ENCODE measurements around the gene OR2L2.

The OR2L2 gene, protein sequence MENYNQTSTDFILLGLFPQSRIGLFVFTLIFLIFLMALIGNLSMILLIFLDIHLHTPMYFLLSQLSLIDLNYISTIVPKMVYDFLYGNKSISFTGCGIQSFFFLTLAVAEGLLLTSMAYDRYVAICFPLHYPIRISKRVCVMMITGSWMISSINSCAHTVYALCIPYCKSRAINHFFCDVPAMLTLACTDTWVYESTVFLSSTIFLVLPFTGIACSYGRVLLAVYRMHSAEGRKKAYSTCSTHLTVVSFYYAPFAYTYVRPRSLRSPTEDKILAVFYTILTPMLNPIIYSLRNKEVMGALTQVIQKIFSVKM

DNA sequence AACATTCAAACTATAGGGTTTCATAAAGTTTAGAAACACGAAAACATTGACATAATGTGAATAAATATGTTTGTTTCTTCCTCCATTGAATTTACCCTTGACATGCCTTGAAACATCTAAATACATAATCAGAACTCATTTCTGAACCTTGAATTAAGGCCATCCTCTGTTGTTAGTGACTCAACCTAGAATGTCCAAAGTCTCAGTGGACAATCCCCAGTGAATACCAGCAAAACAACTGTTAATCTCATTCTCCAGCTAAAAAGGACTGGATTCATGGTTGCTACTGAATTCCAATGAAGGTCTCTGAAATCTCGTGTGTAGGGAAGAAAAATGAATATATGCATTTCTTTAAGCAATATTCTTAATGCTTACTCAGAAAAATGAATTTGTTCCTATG, at the start of gene OR2L2:
Gene OR2L2 (plus strand): TSS at position 301 of the 400 bp plus-strand sequence. CDS start 8,198 bp downstream, outside the sequence.
- H3K4me1 Mint-ChIP-seq: no peaks in the 10 kb centered on the region
- no peak within 1 kb of the TSS for H3K27ac Mint-ChIP-seq
- H3K9me3 Mint-ChIP-seq: peaks cover 78% of the 10 kb centered on the region
- TF ChIP-seq, protein P1, sequence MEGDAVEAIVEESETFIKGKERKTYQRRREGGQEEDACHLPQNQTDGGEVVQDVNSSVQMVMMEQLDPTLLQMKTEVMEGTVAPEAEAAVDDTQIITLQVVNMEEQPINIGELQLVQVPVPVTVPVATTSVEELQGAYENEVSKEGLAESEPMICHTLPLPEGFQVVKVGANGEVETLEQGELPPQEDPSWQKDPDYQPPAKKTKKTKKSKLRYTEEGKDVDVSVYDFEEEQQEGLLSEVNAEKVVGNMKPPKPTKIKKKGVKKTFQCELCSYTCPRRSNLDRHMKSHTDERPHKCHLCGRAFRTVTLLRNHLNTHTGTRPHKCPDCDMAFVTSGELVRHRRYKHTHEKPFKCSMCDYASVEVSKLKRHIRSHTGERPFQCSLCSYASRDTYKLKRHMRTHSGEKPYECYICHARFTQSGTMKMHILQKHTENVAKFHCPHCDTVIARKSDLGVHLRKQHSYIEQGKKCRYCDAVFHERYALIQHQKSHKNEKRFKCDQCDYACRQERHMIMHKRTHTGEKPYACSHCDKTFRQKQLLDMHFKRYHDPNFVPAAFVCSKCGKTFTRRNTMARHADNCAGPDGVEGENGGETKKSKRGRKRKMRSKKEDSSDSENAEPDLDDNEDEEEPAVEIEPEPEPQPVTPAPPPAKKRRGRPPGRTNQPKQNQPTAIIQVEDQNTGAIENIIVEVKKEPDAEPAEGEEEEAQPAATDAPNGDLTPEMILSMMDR (IDR thresholded peaks at IDR 0.05): no peak
- H3K27me3 Mint-ChIP-seq (ENCODE audit: low read depth, poor library complexity): peaks cover 4% of the 10 kb centered on the region
- no peak within 1 kb of the TSS for H3K4me3 Mint-ChIP-seq
- H3K36me3 Mint-ChIP-seq (ENCODE audit: low read depth): no peaks in the 10 kb centered on the region
- DNase-seq: no peak

- no peaks in the 10 kb centered on the region for H3K36me3 Mint-ChIP-seq (ENCODE audit: low read depth)
- H3K4me1 Mint-ChIP-seq: no peaks in the 10 kb centered on the region
- TF ChIP-seq, protein P1 (IDR thresholded peaks at IDR 0.05): no peak
- no peak overlapping the region for H3K4me3 Mint-ChIP-seq
- no peaks in the 10 kb centered on the region for H3K27me3 Mint-ChIP-seq (ENCODE audit: low read depth, poor library complexity)
- peaks cover 73% of the 10 kb centered on the region for H3K9me3 Mint-ChIP-seq
- DNase-seq: no peak
- no peak overlapping the region for H3K27ac Mint-ChIP-seq
Measured at GRCh38 chr1:247992986-247993385, 36.9 kb upstream of the OR2L2 start.

DNA sequence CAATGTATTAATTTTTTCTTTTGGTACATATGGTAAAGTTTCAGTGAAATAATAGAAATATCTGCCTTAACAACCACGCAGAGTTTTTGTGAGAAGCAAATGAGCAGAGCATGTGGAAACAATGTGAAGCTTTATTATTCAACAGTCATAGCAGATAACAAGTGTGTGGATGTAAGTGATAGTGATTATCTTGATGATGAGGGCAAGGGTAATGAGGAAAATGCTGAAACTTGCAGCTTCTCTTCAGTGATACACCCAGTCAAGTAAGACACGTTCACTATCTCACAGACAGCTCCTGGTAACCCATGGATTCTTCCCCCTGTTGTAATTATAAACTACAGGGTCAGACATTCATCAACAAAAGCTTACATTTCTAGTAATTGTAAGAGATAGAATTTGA, 31.1 kb upstream of the OR2L2 start:
- no peak for DNase-seq
- H3K4me1 Mint-ChIP-seq: no peaks in the 10 kb centered on the region
- no peaks in the 10 kb centered on the region for H3K27me3 Mint-ChIP-seq (ENCODE audit: low read depth, poor library complexity)
- peaks cover 64% of the 10 kb centered on the region for H3K9me3 Mint-ChIP-seq
- no peak overlapping the region for H3K27ac Mint-ChIP-seq
- H3K4me3 Mint-ChIP-seq: no peak overlapping the region
- TF ChIP-seq, protein P1 (IDR thresholded peaks at IDR 0.05): no peak
- no peaks in the 10 kb centered on the region for H3K36me3 Mint-ChIP-seq (ENCODE audit: low read depth)

- Mint-ChIP-seq H3K4me1 (no peaks in the 10 kb centered on the region), H3K9me3 (peaks cover 61% of the 10 kb centered on the region), H3K27ac (no peak overlapping the region), H3K27me3 (ENCODE audit: low read depth, poor library complexity) (no peaks in the 10 kb centered on the region), H3K36me3 (ENCODE audit: low read depth) (no peaks in the 10 kb centered on the region), H3K4me3 (no peak overlapping the region)
- DNase-seq: no peak
- TF ChIP-seq, protein P1 (IDR thresholded peaks at IDR 0.05): no peak
Measured at GRCh38 chr1:248000169-248000568, 29.7 kb upstream of the OR2L2 start.

DNA sequence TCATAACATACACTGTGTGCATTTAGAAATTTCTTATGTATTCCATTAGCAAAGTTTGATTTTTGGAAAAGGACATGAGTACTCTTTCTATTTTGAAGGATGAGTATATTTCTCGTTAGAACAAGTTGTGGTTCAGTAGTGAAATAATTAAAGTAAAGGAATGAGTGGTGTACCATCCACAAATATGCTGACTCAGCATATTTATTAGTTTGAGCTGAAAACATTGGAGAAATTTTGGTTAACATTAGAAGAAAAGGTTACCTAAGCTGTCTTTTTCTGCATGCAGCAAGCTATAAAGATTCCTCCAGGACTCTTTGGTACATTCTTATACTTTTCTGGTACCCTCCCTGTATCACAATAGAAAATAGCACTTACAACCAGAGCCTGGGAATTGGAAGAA, 22.1 kb upstream of the OR2L2 start:
- Mint-ChIP-seq H3K27me3 (ENCODE audit: low read depth, poor library complexity) (no peaks in the 10 kb centered on the region), H3K4me3 (no peak overlapping the region), H3K36me3 (ENCODE audit: low read depth) (no peaks in the 10 kb centered on the region), H3K27ac (no peak overlapping the region), H3K9me3 (peaks cover 90% of the 10 kb centered on the region), H3K4me1 (no peaks in the 10 kb centered on the region)
- DNase-seq: no peak
- TF ChIP-seq, protein P1 (IDR thresholded peaks at IDR 0.05): no peak

- Mint-ChIP-seq H3K9me3 (peaks cover 86% of the 10 kb centered on the region), H3K27me3 (ENCODE audit: low read depth, poor library complexity) (no peaks in the 10 kb centered on the region), H3K4me1 (no peaks in the 10 kb centered on the region), H3K36me3 (ENCODE audit: low read depth) (no peaks in the 10 kb centered on the region), H3K27ac (no peak overlapping the region), H3K4me3 (no peak overlapping the region)
- TF ChIP-seq, protein P1 (IDR thresholded peaks at IDR 0.05): no peak
- no peak for DNase-seq
Measured at GRCh38 chr1:248009681-248010080, 20.2 kb upstream of the OR2L2 start.
